HepG2 (cell line): Measurements from ENCODE around the gene ZFYVE28. TPM values are rescaled to one million over a fixed set of nuclear protein-coding genes. Genes with fewer than 3 reads are reported as not detected.

Experiments
- CREB3 ChIP-seq: sonication (generic); formaldehyde crosslinking; IDR thresholded peaks from 2 replicates; pipeline ENCODE4 v1.5.0; 2020; ENCODE audit warnings: missing genetic modification reagents
- FOXJ3 ChIP-seq: sonication (generic); formaldehyde crosslinking; IDR thresholded peaks from 2 replicates; pipeline ENCODE4 v1.4.0; 2020; ENCODE audit warnings: missing genetic modification reagents, mild to moderate bottlenecking, borderline replicate concordance
- HNF4A ChIP-seq: sonication (generic); formaldehyde crosslinking; IDR thresholded peaks from 2 replicates; pipeline ENCODE4 v1.4.0; 2020; ENCODE audit warnings: missing genetic modification reagents
- MTERF4 ChIP-seq: sonication (generic); formaldehyde crosslinking; IDR thresholded peaks from 2 replicates; pipeline ENCODE4 v1.8.0; 2023; ENCODE audit warnings: mild to moderate bottlenecking, missing genetic modification reagents
- NFIB ChIP-seq: sonication (generic); formaldehyde crosslinking; IDR thresholded peaks from 2 replicates; pipeline ENCODE4 v1.9.0; 2021; ENCODE audit warnings: missing genetic modification reagents, mild to moderate bottlenecking, borderline replicate concordance
- RXRB ChIP-seq: IDR thresholded peaks from 2 replicates; pipeline ENCODE4 v1.6.1; 2016; ENCODE audit warnings: borderline replicate concordance, missing genetic modification reagents, missing compliant biosample characterization
- SIN3B ChIP-seq: fragments of 150-350 bp; IDR thresholded peaks from 2 replicates; pipeline ENCODE4 v1.6.1; 2014; ENCODE audit warnings: low read length
- SMAD9 ChIP-seq: sonication (generic); formaldehyde crosslinking; IDR thresholded peaks from 2 replicates; pipeline ENCODE4 v1.5.1; 2020; ENCODE audit warnings: mild to moderate bottlenecking, missing genetic modification reagents
- SOX6 ChIP-seq, 2 experiments: fragments of 450-650 bp in 1 of 2; sonication (generic) in 1 of 2; formaldehyde crosslinking in 1 of 2; IDR thresholded peaks; 2 replicates each; pipeline versions ENCODE4 v1.4.0 to v1.6.1; 2017 to 2020; ENCODE audit warnings: antibody characterized with exemption in 1 of 2, mild to moderate bottlenecking in 1 of 2, missing genetic modification reagents in 1 of 2
- SP1 ChIP-seq, 2 experiments: fragments of 450-650 bp in 1 of 2; sonication (generic) in 1 of 2; formaldehyde crosslinking in 1 of 2; IDR thresholded peaks; 2 replicates each; pipeline versions ENCODE4 v1.4.0 to v1.6.1; 2016 to 2020; ENCODE audit warnings: missing genetic modification reagents in 1 of 2
- TARDBP ChIP-seq: sonication (generic); formaldehyde crosslinking; IDR thresholded peaks from 2 replicates; pipeline ENCODE4 v1.8.0; 2022; ENCODE audit warnings: mild to moderate bottlenecking, missing genetic modification reagents
- TBX2 ChIP-seq: sonication (generic); formaldehyde crosslinking; IDR thresholded peaks from 2 replicates; pipeline ENCODE4 v1.5.0; 2020; ENCODE audit warnings: missing genetic modification reagents, mild to moderate bottlenecking, borderline replicate concordance
- THAP7 ChIP-seq: sonication (generic); formaldehyde crosslinking; IDR thresholded peaks from 2 replicates; pipeline ENCODE4 v1.8.1; 2023; ENCODE audit warnings: mild to moderate bottlenecking, missing genetic modification reagents
- ZFP36L1 ChIP-seq: sonication (generic); formaldehyde crosslinking; IDR thresholded peaks from 2 replicates; pipeline ENCODE4 v1.8.0; 2022; ENCODE audit warnings: mild to moderate bottlenecking, missing genetic modification reagents, moderate library complexity
- ZMYM3 ChIP-seq: sonication (generic); formaldehyde crosslinking; IDR thresholded peaks from 2 replicates; pipeline ENCODE4 v1.5.1; 2020; ENCODE audit warnings: mild to moderate bottlenecking, missing genetic modification reagents
- ZNF17 ChIP-seq: sonication (generic); formaldehyde crosslinking; IDR thresholded peaks from 2 replicates; pipeline ENCODE4 v1.5.0; 2020; ENCODE audit warnings: mild to moderate bottlenecking, missing genetic modification reagents
- ZNF20 ChIP-seq: sonication (generic); formaldehyde crosslinking; IDR thresholded peaks from 2 replicates; pipeline ENCODE4 v1.4.0; 2020; ENCODE audit warnings: mild to moderate bottlenecking, moderate library complexity, missing genetic modification reagents
- ZNF687 ChIP-seq: sonication (generic); formaldehyde crosslinking; IDR thresholded peaks from 2 replicates; pipeline ENCODE4 v1.5.1; 2020; ENCODE audit warnings: mild to moderate bottlenecking, missing genetic modification reagents, moderate library complexity
- ZNF713 ChIP-seq: sonication (generic); formaldehyde crosslinking; IDR thresholded peaks from 2 replicates; pipeline ENCODE4 v1.4.0; 2020; ENCODE audit warnings: mild to moderate bottlenecking, missing genetic modification reagents
- ZNF761 ChIP-seq: sonication (generic); formaldehyde crosslinking; conservative IDR thresholded peaks from 2 replicates; pipeline ENCODE4 v1.4.0; 2020; ENCODE audit warnings: mild to moderate bottlenecking, missing genetic modification reagents
- ZSCAN12 ChIP-seq: sonication (generic); formaldehyde crosslinking; IDR thresholded peaks from 2 replicates; pipeline ENCODE4 v1.9.0; 2021; ENCODE audit warnings: mild to moderate bottlenecking, missing genetic modification reagents
- polyA plus RNA-seq, 8 experiments: library from polyadenylated mRNA; depleted of rRNA in 3 of 8; stranded (reverse) in 7 of 8; unstranded in 1 of 8; fragments of >200 nt; fragmentation: Illumina TruSeq in 4 of 8; extraction: Trizol in 4 of 8; gene quantifications; 2 replicates each; pipeline versions ENCODE4 v1.2.1 to v1.2.3, GENCODE V29; 2011 to 2016; ENCODE audit warnings: low read depth in 4 of 8, missing spikeins in 1 of 8, mixed read lengths in 1 of 8; ENCODE audit not compliant: insufficient read depth in 1 of 8
- total RNA-seq, 5 experiments: library from RNA; depleted of rRNA; stranded (reverse); fragments of >200 nt; fragmentation: Illumina TruSeq; extraction: Trizol; gene quantifications; 2 replicates each; pipeline ENCODE4 v1.2.3, GENCODE V29; 2016; ENCODE audit warnings: low read depth in 1 of 5

Gene ZFYVE28
- total and polyA plus RNA-seq, 2 of the 13 experiments (the other 11 are each of a cell fraction or from before 2014, with no cell fraction given), result 0.12 to 0.22 TPM

DNA sequence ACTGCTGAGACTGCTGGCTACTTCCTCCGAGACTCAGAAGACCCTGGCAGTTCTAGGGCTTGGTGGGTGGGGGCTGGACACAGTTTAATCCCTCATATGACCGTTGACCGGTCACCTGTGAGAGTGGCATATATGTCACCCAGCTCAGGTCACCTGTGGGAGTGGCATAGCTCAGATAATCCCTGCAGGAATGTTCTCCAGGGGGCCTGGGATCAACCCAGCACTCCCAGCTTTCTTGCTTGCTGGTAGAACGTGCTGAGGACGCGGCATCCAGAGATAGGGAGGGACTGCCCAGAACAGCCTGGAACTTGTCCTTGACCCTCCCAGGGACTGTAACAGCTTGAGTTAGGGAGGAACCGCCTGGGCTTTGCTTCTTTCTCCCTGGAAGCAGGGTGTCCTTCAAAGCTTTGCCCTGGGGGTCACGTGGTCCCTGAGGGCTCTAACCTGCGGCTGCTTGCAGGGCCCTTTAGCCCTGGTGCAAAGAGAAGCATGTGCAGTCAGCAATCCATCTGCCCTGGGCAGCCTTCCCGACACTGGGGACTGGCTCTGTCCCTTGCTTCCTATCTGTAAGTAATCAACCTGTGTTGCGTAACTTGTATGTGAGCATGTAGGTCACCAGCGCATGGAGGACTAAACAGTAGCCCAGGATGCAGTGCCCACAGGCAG is 55.3 kb downstream of the ZFYVE28 start (continued):
- TF ChIP-seq ZNF687 (CRISPR knock-in tag) (peak; percentile 53), ZNF713 (CRISPR knock-in tag) (no peak), ZSCAN12 (CRISPR knock-in tag) (no peak), HNF4A (0 out of 2 replicates have a peak, but pooled peaks have one; percentile 12), SP1 (IDR thresholded peaks at IDR 0.05) (no peak), SP1 (CRISPR knock-in tag; IDR thresholded peaks at IDR 0.05) (no peak), ZNF17 (CRISPR knock-in tag) (no peak), RXRB (CRISPR knock-in tag) (peak; percentile 24; the same call in 1 of the 2 replicates), THAP7 (CRISPR knock-in tag) (no peak), MTERF4 (CRISPR knock-in tag) (no peak), TBX2 (CRISPR knock-in tag) (peak; percentile 57), SIN3B (no peak), ZFP36L1 (CRISPR knock-in tag) (no peak), SOX6 (IDR thresholded peaks at IDR 0.05) (no peak), SOX6 (CRISPR knock-in tag; IDR thresholded peaks at IDR 0.05) (peak; percentile 28; the same call in 1 of the 2 replicates), FOXJ3 (CRISPR knock-in tag) (no peak), NFIB (CRISPR knock-in tag) (no peak), ZNF20 (CRISPR knock-in tag) (no peak), ZMYM3 (CRISPR knock-in tag) (no peak), TARDBP (CRISPR knock-in tag) (no peak), ZNF761 (no peak), CREB3 (CRISPR knock-in tag) (no peak), SMAD9 (CRISPR knock-in tag) (no peak)
